CD4-positive, alpha-beta memory T cell (primary cell): Measurements from ENCODE around the gene THTPA. TPM values are rescaled to one million over a fixed set of nuclear protein-coding genes. Genes with fewer than 3 reads are reported as not detected.
A peak's percentile ranks its signal among the peaks of the same experiment; 100 is the strongest.

Experiments used
- CTCF ChIA-PET: fragments of 350-600 bp; sonication (Branson Sonifier 250); formaldehyde crosslinking; loops from one replicate; lab custom pipeline; 2021; ENCODE audit warnings: inconsistent platforms; ENCODE audit not compliant: partially characterized antibody; lab: Charles Lee
- POLR2A ChIA-PET: fragments of 350-600 bp; sonication (Branson Sonifier 250); formaldehyde crosslinking; loops from one replicate; lab custom pipeline; 2021; ENCODE audit not compliant: partially characterized antibody; lab: Charles Lee
- DNase-seq, 5 donors: peaks; one replicate each; pipeline versions ENCODE4 v3.0.0 to v3.0.0-alpha.2; 2020 to 2022; ENCODE audit warnings: mixed read lengths in 1 of 5
- H3K27ac ChIP-seq: one replicate; pipeline ENCODE4 v1.7.0; 2013; ENCODE audit warnings: low read depth, low read length
- H3K27me3 ChIP-seq: 2 replicates; pipeline ENCODE4 v1.7.0; 2013; ENCODE audit warnings: mild to moderate bottlenecking, low read length, moderate library complexity; ENCODE audit not compliant: insufficient read depth
- H3K36me3 ChIP-seq: 2 replicates; pipeline ENCODE4 v1.7.0; 2013; ENCODE audit warnings: mild to moderate bottlenecking, low read length, moderate library complexity; ENCODE audit not compliant: insufficient read depth
- H3K4me1 ChIP-seq: 2 replicates; pipeline ENCODE4 v1.7.0; 2013; ENCODE audit warnings: mild to moderate bottlenecking, low read length, moderate library complexity; ENCODE audit not compliant: insufficient read depth
- H3K4me3 ChIP-seq, 2 donors: one replicate each; pipeline ENCODE4 v1.7.0; 2013; ENCODE audit warnings: low read length in 2 of 2, mild to moderate bottlenecking in 1 of 2
- H3K9me3 ChIP-seq, 2 donors: one replicate each; pipeline ENCODE4 v1.7.0; 2013; ENCODE audit warnings: low read length in 2 of 2, control low read depth in 1 of 2; ENCODE audit not compliant: control insufficient read depth in 1 of 2
- H3K27ac Mint-ChIP-seq, 7 donors: one replicate each; pipeline ENCODE4 v1.8.0; 2020 to 2021; ENCODE audit warnings: mixed read lengths in 7 of 7, mild to moderate bottlenecking in 6 of 7, inconsistent platforms in 3 of 7, moderate library complexity in 3 of 7
- H3K27me3 Mint-ChIP-seq, 2 donors: one replicate each; pipeline ENCODE4 v1.8.0; 2020 to 2021; ENCODE audit warnings: mixed read lengths in 2 of 2
- H3K36me3 Mint-ChIP-seq, 2 donors: one replicate each; pipeline ENCODE4 v1.8.0; 2020 to 2021; ENCODE audit warnings: mixed read lengths in 2 of 2, inconsistent platforms in 1 of 2, mild to moderate bottlenecking in 1 of 2
- H3K4me1 Mint-ChIP-seq, 4 donors: one replicate each; pipeline ENCODE4 v1.8.0; 2020 to 2021; ENCODE audit warnings: mixed read lengths in 4 of 4, mild to moderate bottlenecking in 1 of 4
- H3K4me3 Mint-ChIP-seq, 8 donors: one replicate each; pipeline ENCODE4 v1.8.0; 2020 to 2021; ENCODE audit warnings: mixed read lengths in 8 of 8, mild to moderate bottlenecking in 7 of 8, moderate library complexity in 6 of 8, inconsistent platforms in 3 of 8
- H3K9me3 Mint-ChIP-seq, 8 donors: one replicate each; pipeline ENCODE4 v1.8.0; 2020 to 2021; ENCODE audit warnings: mixed read lengths in 8 of 8, mild to moderate bottlenecking in 5 of 8, inconsistent platforms in 3 of 8, moderate library complexity in 1 of 8
- intact Hi-C: fragments of 100-400 bp; cut with micrococcal nuclease; formaldehyde crosslinking; loops from one replicate; pipeline ENCODE4 v1.15.1; 2023
- polyA plus RNA-seq, 2 donors: library from polyadenylated mRNA; unstranded; fragments of 300-500 nt; fragmentation: Illumina TruSeq; gene quantifications; one replicate each; pipeline ENCODE4 v1.2.3, GENCODE V29; 2021
- total RNA-seq, 2 experiments: library from RNA; stranded (reverse); gene quantifications; one replicate each; pipeline ENCODE4 v1.2.3, GENCODE V29; 2021

The THTPA gene
- total and polyA plus RNA-seq, 4 experiments from 2014 or later: 10.9 to 26.2 (median 20.6) TPM

- H3K4me1 ChIP-seq: peaks cover 15% of the 10 kb centered on the region
- ChIA-PET CTCF (interaction anchor here (1.1 to 3.8 kb wide), 3 partner anchors 11 to 15 kb away, joined by 5 to 10 read pairs (median 5); no protein-coding TSS in a partner anchor), POLR2A (interaction anchor here (0.6 to 1.5 kb wide), 2 partner anchors 9 to 13 kb away, joined by 3 read pairs; no protein-coding TSS in a partner anchor)
- Mint-ChIP-seq H3K9me3 (no peaks in the 10 kb centered on the region), H3K4me1 (peaks cover 2 to 11% (median 4%) of the 10 kb centered on the region in 4 donors), H3K27ac (no peak overlapping the region), H3K36me3 (no peaks in the 10 kb centered on the region), H3K4me3 (no peak overlapping the region), H3K27me3 (peaks cover 0 to 2% of the 10 kb centered on the region in 2 donors)
- H3K4me3 ChIP-seq: no peak overlapping the region
- H3K27ac ChIP-seq: no peak overlapping the region
- H3K27me3 ChIP-seq: no peaks in the 10 kb centered on the region
- no peaks in the 10 kb centered on the region for H3K9me3 ChIP-seq
- no peaks in the 10 kb centered on the region for H3K36me3 ChIP-seq
- no peak for DNase-seq
- intact Hi-C loops: no loop called here
Observed at GRCh38 chr14:23547924-23548323, 8.1 kb upstream of the THTPA start.

- intact Hi-C loops: no loop called here
- POLR2A ChIA-PET: interaction anchor here (1.1 to 1.5 kb wide), 2 partner anchors 10 to 12 kb away, joined by 3 read pairs; no protein-coding TSS in a partner anchor
Observed at GRCh38 chr14:23548351-23549318, 7.4 kb upstream of the THTPA start.

GRCh38 chr14:23550131-23550811 lies 5.8 kb upstream of the THTPA start:
- Mint-ChIP-seq H3K27me3 (peaks cover 0 to 2% of the 10 kb centered on the region in 2 donors), H3K27ac (no peak overlapping the region), H3K36me3 (no peaks in the 10 kb centered on the region), H3K4me1 (peaks cover 2 to 14% (median 5%) of the 10 kb centered on the region in 4 donors), H3K9me3 (no peaks in the 10 kb centered on the region), H3K4me3 (no peak overlapping the region)
- no peaks in the 10 kb centered on the region for H3K27me3 ChIP-seq
- no peaks in the 10 kb centered on the region for H3K9me3 ChIP-seq
- no peaks in the 10 kb centered on the region for H3K36me3 ChIP-seq
- H3K4me3 ChIP-seq: no peak overlapping the region
- intact Hi-C loops: loop anchor here (10.0 kb wide), 1 partner anchor 455 kb away; the partner anchor contains the start of genes ACIN1 and C14orf119
- peaks cover 17% of the 10 kb centered on the region for H3K4me1 ChIP-seq
- no peak overlapping the region for H3K27ac ChIP-seq
- ChIA-PET CTCF (interaction anchor here (0.8 to 2.8 kb wide), 5 partner anchors 9 to 82 kb away, joined by 3 to 15 read pairs (median 3); no protein-coding TSS in a partner anchor), POLR2A (interaction anchor here (1.1 kb wide), 1 partner anchor 8 kb away, joined by 3 read pairs; no protein-coding TSS in a partner anchor)
- DNase-seq: no peak

More at GRCh38 chr14:23548351-23549318, 7.4 kb upstream of the THTPA start:
- H3K27me3 ChIP-seq: no peaks in the 10 kb centered on the region
- Mint-ChIP-seq H3K9me3 (no peaks in the 10 kb centered on the region), H3K36me3 (no peaks in the 10 kb centered on the region), H3K4me3 (no peak overlapping the region), H3K4me1 (peaks cover 2 to 11% (median 4%) of the 10 kb centered on the region in 4 donors), H3K27ac (no peak overlapping the region), H3K27me3 (peaks cover 0 to 2% of the 10 kb centered on the region in 2 donors)
- peaks cover 15% of the 10 kb centered on the region for H3K4me1 ChIP-seq
- H3K27ac ChIP-seq: no peak overlapping the region
- no peaks in the 10 kb centered on the region for H3K9me3 ChIP-seq
- H3K36me3 ChIP-seq: no peaks in the 10 kb centered on the region
- no peak overlapping the region for H3K4me3 ChIP-seq
- CTCF ChIA-PET: interaction anchor here (0.7 to 3.8 kb wide), 7 partner anchors 9 to 81 kb away, joined by 3 to 15 read pairs (median 5); no protein-coding TSS in a partner anchor
- no peak for DNase-seq

GRCh38 chr14:23550812-23551265 lies 5.2 kb upstream of the THTPA start:
- POLR2A ChIA-PET: no interaction called here
- peak overlapping the region; percentile 39 for H3K27ac ChIP-seq
- H3K4me3 Mint-ChIP-seq: peak overlapping the region in 2 of 8 donors; percentile 34 to 78
- CTCF ChIA-PET: interaction anchor here (2.8 kb wide), 1 partner anchor 8 kb away, joined by 15 read pairs; no protein-coding TSS in a partner anchor
- H3K9me3 Mint-ChIP-seq: no peaks in the 10 kb centered on the region
- no peak for DNase-seq
- peak overlapping the region; percentile 23 to 71 for H3K4me3 ChIP-seq
- H3K36me3 ChIP-seq: no peaks in the 10 kb centered on the region
- no peaks in the 10 kb centered on the region for H3K9me3 ChIP-seq
- intact Hi-C loops: loop anchor here (1.0 to 10.0 kb wide), 2 partner anchors 250 to 456 kb away; partner anchors contain the start of genes ACIN1 and C14orf119
- H3K4me1 ChIP-seq: peaks cover 19% of the 10 kb centered on the region
- H3K27ac Mint-ChIP-seq: peak overlapping the region in 3 of 7 donors; percentile 66 to 80 (median 79)
- peaks cover 4 to 19% (median 10%) of the 10 kb centered on the region in 4 donors for H3K4me1 Mint-ChIP-seq
- no peaks in the 10 kb centered on the region for H3K27me3 ChIP-seq
- peaks cover 0 to 2% of the 10 kb centered on the region in 2 donors for H3K27me3 Mint-ChIP-seq
- peaks cover 0 to 1% of the 10 kb centered on the region in 2 donors for H3K36me3 Mint-ChIP-seq

GRCh38 chr14:23551266-23552028 lies 4.6 kb upstream of the THTPA start, which contains the start of gene ZFHX2:
Gene ZFHX2, minus strand, starts transcription at chr14:23551765. Its CDS starts 16,440 bp downstream, at chr14:23535325.
- peaks cover 0 to 3% of the 10 kb centered on the region in 2 donors for H3K36me3 Mint-ChIP-seq
- H3K9me3 ChIP-seq: no peaks in the 10 kb centered on the region
- H3K4me3 ChIP-seq: peak within 1 kb of the TSS; percentile 23 to 71
- ChIA-PET CTCF (interaction anchor here (1.2 to 2.8 kb wide), 2 partner anchors 8 to 12 kb away, joined by 6 to 15 read pairs; no protein-coding TSS in a partner anchor), POLR2A (interaction anchor here (1.2 to 1.4 kb wide), 2 partner anchors 12 to 16 kb away, joined by 5 to 9 read pairs; partner anchors contain the start of gene AP1G2)
- peaks cover 0 to 2% of the 10 kb centered on the region in 2 donors for H3K27me3 Mint-ChIP-seq
- peak within 1 kb of the TSS in 3 of 8 donors; percentile 21 to 88 (median 78) for H3K4me3 Mint-ChIP-seq
- peak within 1 kb of the TSS; percentile 39 for H3K27ac ChIP-seq
- intact Hi-C loops: loop anchor here (1.0 to 10.0 kb wide), 2 partner anchors 250 to 457 kb away; partner anchors contain the start of genes ACIN1 and C14orf119
- peak within 1 kb of the TSS in 6 of 7 donors; percentile 66 to 91 (median 82) for H3K27ac Mint-ChIP-seq
- peaks cover 5 to 25% (median 13%) of the 10 kb centered on the region in 4 donors for H3K4me1 Mint-ChIP-seq
- H3K9me3 Mint-ChIP-seq: no peaks in the 10 kb centered on the region
- peak; percentile 55 to 86 (median 64) for DNase-seq
- H3K36me3 ChIP-seq: no peaks in the 10 kb centered on the region
- H3K4me1 ChIP-seq: peaks cover 20% of the 10 kb centered on the region
- H3K27me3 ChIP-seq: no peaks in the 10 kb centered on the region
